ENCODE results near the gene ITPR1.

Gene ITPR1

DNA sequence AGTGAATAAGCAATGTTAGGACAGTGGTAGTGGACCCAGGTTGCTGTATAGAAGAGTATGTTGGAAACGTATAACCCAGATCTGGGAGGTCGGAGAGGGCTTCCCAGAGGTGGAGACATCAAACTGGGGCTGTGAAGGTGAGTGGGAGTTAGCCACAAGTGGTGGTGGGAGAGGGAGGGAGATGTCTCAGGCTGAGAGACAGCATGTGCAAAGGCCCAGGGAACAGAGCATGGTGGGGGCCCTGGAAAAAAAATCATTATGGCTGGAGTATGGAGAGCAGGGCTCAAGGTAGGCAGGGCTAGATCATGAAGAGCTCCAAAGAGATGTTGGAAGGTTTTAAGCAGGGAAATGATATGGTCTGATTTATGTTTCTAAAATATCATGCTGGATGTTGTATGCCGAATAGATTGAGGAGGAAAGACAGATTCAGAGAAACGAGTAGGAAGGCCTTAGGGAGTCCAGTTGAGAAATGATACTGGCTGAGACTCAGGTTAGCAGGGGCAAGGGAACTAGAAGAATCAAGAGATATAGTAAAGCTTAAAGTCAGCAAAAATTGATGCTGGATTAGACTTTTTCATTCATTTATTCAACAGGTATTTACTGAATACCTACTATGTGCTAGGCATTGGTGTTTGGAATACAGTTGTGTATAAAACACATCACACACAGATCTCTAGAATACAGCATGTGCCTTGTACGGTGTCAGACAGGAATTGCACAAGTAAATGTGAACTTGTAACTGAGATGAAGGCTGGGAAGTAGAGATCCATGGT lies 17.0 kb downstream of the ITPR1 start:
- no peak for DNase-seq (ENCODE audit: low read depth)

- DNase-seq (ENCODE audit: low read depth) = no peak
Observed at GRCh38 chr3:4511491-4512262, 18.5 kb downstream of the ITPR1 start.

- DNase-seq (ENCODE audit: low read depth) = no peak
Observed at GRCh38 chr3:4512895-4513616, 19.9 kb downstream of the ITPR1 start.

- no peak for DNase-seq (ENCODE audit: low read depth)
Observed at GRCh38 chr3:4514321-4514720, 21.2 kb downstream of the ITPR1 start.

DNA sequence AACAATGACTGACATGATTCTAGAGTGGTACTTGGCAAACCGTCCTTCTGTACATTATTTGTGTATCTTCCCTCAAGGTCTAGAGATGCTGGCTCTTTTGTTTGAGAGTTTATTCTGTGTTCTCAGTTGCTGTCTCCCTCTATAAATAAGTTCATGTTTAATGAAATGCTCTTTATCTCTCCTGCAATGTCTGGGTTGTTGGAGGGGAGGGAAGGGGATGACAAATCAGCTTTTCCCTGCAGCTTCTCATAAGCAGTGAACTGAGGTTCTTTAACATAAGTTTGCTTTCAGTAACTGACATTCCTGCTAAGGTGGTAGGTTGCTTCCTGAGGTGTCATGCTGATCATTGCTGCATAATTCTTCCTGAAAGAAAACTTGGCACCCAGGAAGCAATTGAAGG lies 21.8 kb downstream of the ITPR1 start:
- no peak for DNase-seq (ENCODE audit: low read depth)

- DNase-seq (ENCODE audit: low read depth) = no peak
Observed at GRCh38 chr3:4515916-4516579, 22.9 kb downstream of the ITPR1 start.

- no peak for DNase-seq (ENCODE audit: low read depth)
Observed at GRCh38 chr3:4517093-4517492, 23.9 kb downstream of the ITPR1 start.

- no peak for DNase-seq (ENCODE audit: low read depth)
Observed at GRCh38 chr3:4517643-4518311, 24.6 kb downstream of the ITPR1 start.

GRCh38 chr3:4520033-4520816 lies 27.1 kb downstream of the ITPR1 start:
- DNase-seq (ENCODE audit: low read depth) = no peak

- no peak for DNase-seq (ENCODE audit: low read depth)
Observed at GRCh38 chr3:4522947-4523346, 29.8 kb downstream of the ITPR1 start.

- DNase-seq (ENCODE audit: low read depth) = no peak
Observed at GRCh38 chr3:4523710-4524698, 30.9 kb downstream of the ITPR1 start.

DNA sequence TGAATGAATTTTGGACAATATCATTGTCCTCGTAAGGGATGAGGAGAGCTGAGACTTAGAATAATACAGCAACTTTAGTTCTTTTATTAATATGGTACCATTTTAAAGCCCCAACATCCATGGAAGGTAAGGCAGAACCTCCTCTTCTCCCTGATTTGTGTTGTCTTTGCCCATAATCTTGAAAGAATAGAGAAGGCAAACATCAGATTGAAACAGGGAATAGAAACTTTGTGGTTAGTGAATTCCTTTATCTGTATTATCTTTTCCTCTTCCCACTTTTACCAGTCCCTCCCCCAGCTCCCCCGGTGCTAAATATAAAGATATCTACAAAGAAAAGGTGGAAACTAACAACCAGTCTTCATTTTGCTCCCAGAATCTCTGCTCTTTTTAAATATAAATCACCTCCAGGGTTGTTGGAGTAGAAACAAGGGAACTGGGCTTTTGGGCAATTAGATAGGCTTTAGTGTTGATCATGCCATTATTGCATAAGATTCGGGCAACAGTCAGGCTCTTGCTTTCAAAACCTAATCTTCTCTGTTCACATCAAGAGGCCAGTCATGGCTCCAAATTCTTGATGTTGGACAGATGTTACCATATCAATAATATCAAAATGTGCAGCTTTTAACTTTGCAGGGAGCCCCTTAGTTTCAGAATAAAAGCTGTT lies 32.5 kb downstream of the ITPR1 start:
- DNase-seq (ENCODE audit: low read depth) = no peak

DNA sequence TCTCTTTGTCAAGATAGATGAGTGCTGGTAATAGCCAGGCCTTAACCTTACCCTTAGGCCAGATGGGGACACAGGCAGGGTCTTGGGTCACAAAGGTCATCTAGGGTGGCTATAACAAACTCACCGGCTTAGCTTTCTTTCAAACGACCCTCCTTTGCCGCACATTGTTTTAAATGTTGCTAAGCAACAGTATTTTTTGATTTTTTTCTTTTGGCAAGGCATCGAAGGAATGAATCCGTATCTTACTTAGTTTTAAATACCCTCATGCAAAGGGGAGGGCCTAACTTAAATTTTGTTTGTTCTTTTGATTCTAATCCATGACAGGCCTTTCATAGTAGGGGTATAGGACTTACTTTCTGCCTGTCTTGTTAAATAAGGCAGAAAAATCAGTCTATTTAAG lies 35.2 kb downstream of the ITPR1 start:
- DNase-seq (ENCODE audit: low read depth) = no peak

DNA sequence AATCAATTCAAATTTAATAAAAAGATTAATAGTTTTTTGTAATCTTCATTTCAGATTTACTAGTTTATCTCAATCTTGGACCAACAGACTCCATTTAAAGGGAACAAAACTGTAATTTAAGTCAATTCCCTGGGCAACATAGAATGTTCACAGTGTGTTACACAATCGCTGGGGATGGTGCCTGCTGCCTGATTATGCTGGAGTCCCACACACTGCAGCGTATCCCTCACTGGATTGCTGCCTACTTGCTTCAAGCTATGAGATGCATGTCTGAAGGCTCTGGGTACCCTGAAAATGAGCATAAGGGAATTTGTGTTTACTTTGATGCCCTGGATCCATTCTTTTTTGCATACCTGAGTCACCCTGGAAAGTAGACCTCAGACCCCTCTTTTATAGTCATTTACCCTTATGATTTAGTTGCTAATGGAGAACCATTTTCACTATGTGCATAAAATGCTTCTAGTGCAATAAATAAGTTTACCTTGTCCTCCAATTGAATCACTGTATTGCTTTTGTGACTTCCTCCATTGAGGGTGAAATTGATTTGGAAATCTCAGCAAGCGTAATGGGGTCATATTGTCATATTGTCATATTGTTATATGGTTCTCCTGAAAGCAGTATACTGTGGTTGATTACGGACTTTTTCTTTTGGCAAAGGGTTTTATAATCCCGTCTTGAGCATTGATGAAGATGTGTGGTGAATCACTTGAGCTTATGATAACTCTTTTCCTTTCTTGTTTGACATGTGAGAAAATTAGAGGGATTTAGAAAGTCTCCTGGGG lies 35.9 kb downstream of the ITPR1 start:
- DNase-seq (ENCODE audit: low read depth) = no peak

- DNase-seq (ENCODE audit: low read depth) = no peak
Observed at GRCh38 chr3:4529876-4530588, 36.9 kb downstream of the ITPR1 start.

GRCh38 chr3:4531478-4532025 lies 38.4 kb downstream of the ITPR1 start:
- no peak for DNase-seq (ENCODE audit: low read depth)

DNA sequence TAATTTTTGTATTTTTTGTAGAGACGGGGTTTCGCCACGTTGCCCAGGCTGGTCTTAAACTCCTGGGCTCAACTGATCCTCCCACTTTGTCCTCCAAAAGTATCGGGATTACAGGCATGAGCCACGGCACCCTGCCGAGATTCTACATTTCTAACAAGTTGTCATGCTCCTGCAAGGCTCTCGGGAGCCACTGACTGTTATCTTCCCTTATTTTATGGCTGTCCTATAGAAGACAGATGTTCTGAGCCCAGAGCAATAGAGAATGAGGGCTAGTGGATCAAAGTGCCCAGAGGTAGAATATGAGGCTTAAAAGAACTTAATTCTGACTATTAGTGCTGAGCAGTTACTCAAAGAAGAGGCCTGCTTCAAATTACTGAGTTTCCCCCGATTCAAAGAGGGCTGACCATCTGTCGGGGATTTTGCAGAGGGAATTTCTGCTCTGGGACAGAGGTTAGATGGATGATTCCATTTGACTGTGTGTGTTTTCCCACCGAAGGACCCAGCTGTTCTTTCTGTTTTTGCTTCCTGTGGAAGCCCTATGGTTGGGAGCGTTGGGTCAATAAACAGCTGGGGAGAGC lies 39.5 kb downstream of the ITPR1 start:
- DNase-seq (ENCODE audit: low read depth) = no peak
